Mucosa of gallbladder (tissue), 1 donor: ENCODE data around the gene GALR3. TPM values are rescaled to one million over a fixed set of nuclear protein-coding genes. Genes with fewer than 3 reads are reported as not detected.
A peak's percentile ranks its signal among the peaks of the same experiment; 100 is the strongest.
"Not testable (repeated sequence)": the region's sequence is repeated elsewhere in the genome, so short reads cannot be mapped to it uniquely, and the experiment has no call there.

Experiments used
- DNase-seq: peaks from one replicate; pipeline ENCODE4 v3.0.0-alpha.2; 2020; ENCODE audit warnings: low spot score
- total RNA-seq: library from RNA; stranded (reverse); gene quantifications from one replicate; pipeline ENCODE4 v1.2.1, GENCODE V29; 2021
- donor health status: DM: no; HTN: no; CAD: no.

Gene GALR3
- 0.29 TPM for total RNA-seq

- DNase-seq, result no peak
These were observed at the start of gene GALR3 for GRCh38 chr22:37823134-37823985. TSS of gene GALR3 (plus strand) at chr22:37823382. CDS start at chr22:37823407, 25 bp downstream.

- no peak for DNase-seq
These were observed 48.5 kb upstream of the GALR3 start for GRCh38 chr22:37774728-37775127.

GRCh38 chr22:37775785-37776638 lies 47.2 kb upstream of the GALR3 start:
- no peak for DNase-seq

GRCh38 chr22:37776639-37777005 lies 46.6 kb upstream of the GALR3 start:
- no peak for DNase-seq

GRCh38 chr22:37777122-37777687 lies 46.0 kb upstream of the GALR3 start:
- DNase-seq, result peak; percentile 87

- DNase-seq, result no peak
These were observed 44.7 kb upstream of the GALR3 start for GRCh38 chr22:37778370-37779009.

- no peak for DNase-seq
These were observed 41.6 kb upstream of the GALR3 start for GRCh38 chr22:37781434-37782059.

- no peak for DNase-seq
These were observed 40.6 kb upstream of the GALR3 start for GRCh38 chr22:37782340-37783168.

GRCh38 chr22:37784829-37785495 lies 38.2 kb upstream of the GALR3 start:
- peak; percentile 69 for DNase-seq

- DNase-seq, result no peak
These were observed 32.9 kb upstream of the GALR3 start for GRCh38 chr22:37790234-37790633.

- no peak for DNase-seq
These were observed 30.7 kb upstream of the GALR3 start for GRCh38 chr22:37792494-37792893.

- no peak for DNase-seq
These were observed 28.8 kb upstream of the GALR3 start for GRCh38 chr22:37794376-37794775.

GRCh38 chr22:37796079-37796478 lies 27.1 kb upstream of the GALR3 start:
- DNase-seq, result no peak

- DNase-seq, result not testable (repeated sequence)
These were observed 25.9 kb upstream of the GALR3 start for GRCh38 chr22:37797259-37797658.

- no peak for DNase-seq
These were observed 25.2 kb upstream of the GALR3 start for GRCh38 chr22:37797874-37798500.

GRCh38 chr22:37799979-37800378 lies 23.2 kb upstream of the GALR3 start:
- not testable (repeated sequence) for DNase-seq

- DNase-seq, result no peak
These were observed 21.3 kb upstream of the GALR3 start for GRCh38 chr22:37801946-37802309.

- peak; percentile 53 for DNase-seq
These were observed 20.6 kb upstream of the GALR3 start for GRCh38 chr22:37802310-37803194.
